ENCODE data around the gene KCNJ4. TPM values are rescaled to one million over a fixed set of nuclear protein-coding genes. Genes with fewer than 3 reads are reported as not detected.
A peak's percentile ranks its signal among the peaks of the same experiment; 100 is the strongest.
"Not testable (repeated sequence)": the region's sequence is repeated elsewhere in the genome, so short reads cannot be mapped to it uniquely, and the experiment has no call there.

Gene KCNJ4
- total RNA-seq, 1 experiment from 2014 or later, result not detected

DNA sequence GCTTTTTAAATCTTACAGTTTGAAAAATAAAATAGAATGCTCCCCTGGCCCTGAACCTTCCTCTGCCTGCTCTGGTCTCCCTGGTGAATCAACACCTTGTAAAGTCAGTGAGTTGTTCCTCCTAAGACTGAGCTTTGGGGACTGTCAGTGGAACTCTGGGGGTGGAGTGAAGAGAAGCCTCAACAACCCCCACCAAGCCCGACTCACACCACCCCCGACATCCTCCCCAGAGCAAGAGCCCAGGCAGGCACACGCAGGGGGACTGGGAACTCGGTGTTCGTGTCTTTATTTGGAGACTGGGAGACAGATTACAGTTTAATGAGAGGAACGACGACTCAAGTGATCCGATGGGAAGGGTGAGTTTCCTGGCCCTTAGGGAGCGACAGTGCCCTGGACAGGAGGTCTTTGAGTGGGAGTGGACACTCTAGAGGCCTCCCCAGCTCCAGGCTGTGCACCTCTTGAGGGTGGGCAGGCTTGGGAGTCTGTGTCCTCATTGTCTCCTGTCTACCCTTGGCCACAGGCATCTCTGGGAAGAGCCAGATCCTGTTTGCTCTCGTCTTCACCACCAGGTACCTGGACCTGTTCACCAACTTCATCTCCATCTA lies 19.1 kb upstream of the KCNJ4 start:
- DNase-seq (ENCODE audit: extremely low read depth, low read depth), result no peak

DNA sequence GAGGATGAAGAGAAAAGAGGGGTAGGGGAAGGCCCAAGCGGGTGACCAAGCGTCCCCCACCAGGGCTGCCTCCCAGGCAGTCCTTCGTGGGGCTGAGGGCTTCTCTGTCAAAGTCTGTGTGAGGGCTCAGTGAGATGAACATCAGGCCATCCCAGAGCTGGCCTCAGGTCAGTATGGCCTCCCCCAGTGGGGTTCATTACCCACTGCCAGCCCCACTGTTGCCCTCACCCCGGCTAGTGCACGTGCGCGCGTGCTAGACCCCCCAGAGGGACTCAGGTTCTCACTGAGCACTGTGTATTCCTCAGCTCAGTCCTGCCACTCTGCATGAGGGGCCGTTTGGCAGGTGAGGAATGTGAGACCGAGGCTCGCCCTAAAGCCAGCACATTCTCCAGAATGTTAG lies 16.2 kb upstream of the KCNJ4 start:
- DNase-seq (ENCODE audit: extremely low read depth, low read depth), result no peak

GRCh38 chr22:38470179-38470578 lies 15.2 kb upstream of the KCNJ4 start:
- not testable (repeated sequence) for DNase-seq (ENCODE audit: extremely low read depth, low read depth)

- DNase-seq (ENCODE audit: extremely low read depth, low read depth), result no peak
These were observed 14.3 kb upstream of the KCNJ4 start for GRCh38 chr22:38469306-38469781.

- no peak for DNase-seq (ENCODE audit: extremely low read depth, low read depth)
These were observed 13.7 kb upstream of the KCNJ4 start for GRCh38 chr22:38468443-38469305.

DNA sequence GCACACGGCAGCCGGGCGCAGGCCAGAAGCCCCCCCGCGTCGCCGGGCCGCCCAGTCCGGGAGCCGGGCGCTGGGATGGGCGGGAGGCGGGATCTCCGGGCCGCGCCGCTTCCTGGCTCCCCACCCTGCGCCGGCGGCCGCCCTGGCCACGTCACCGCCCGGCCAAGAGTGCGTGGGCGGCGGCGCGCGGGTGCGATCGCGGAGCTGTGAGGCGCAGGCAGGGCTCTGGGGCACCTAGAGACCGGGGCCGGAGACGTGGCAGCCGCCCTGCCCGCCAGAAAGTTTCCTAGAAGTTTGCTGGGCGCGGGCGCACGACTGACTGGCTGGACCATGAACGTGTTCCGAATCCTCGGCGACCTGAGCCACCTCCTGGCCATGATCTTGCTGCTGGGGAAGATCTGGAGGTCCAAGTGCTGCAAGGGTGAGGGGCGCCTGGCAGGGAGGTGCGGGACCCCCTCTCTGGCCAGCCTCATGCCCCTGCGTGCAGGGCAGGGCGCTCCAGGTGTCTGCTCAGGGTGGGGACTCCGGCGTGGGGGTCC lies 13.0 kb upstream of the KCNJ4 start, which contains the start of gene KDELR3:
TSS of gene KDELR3 (plus strand) at position 193 of the 539 bp plus-strand sequence. CDS start at position 331, 138 bp downstream.
- DNase-seq (ENCODE audit: extremely low read depth, low read depth), result peak; percentile 42

DNA sequence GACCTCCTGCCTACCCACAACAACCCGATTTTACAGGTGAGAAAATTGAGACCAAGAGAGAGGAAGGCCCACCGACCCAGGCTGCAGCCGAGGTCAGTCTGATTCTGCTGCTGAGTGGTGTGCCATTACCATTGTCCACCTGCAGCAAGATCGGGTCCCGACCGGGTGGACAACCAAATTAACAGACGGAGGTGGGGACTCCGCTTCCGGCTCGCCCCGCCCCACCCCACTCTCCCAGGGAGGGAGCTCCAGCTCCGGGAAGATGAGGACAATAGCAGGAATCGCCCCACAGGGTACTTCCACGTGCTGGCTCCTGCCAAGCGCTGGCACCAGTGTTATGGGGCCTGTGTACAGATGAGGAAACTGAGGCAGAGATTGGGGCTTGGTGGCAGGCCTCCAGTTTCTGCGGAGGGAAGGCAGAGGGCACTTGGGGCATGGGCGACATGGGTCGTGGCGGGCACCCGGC lies 12.5 kb upstream of the KCNJ4 start:
- no peak for DNase-seq (ENCODE audit: extremely low read depth, low read depth)

- no peak for DNase-seq (ENCODE audit: extremely low read depth, low read depth)
These were observed 10.9 kb upstream of the KCNJ4 start for GRCh38 chr22:38465673-38466490.

GRCh38 chr22:38464992-38465672 lies 10.1 kb upstream of the KCNJ4 start:
- no peak for DNase-seq (ENCODE audit: extremely low read depth, low read depth)

GRCh38 chr22:38462960-38463784 lies 8.2 kb upstream of the KCNJ4 start:
- DNase-seq (ENCODE audit: extremely low read depth, low read depth), result no peak

- DNase-seq (ENCODE audit: extremely low read depth, low read depth), result peak; percentile 45
These were observed 6.5 kb upstream of the KCNJ4 start for GRCh38 chr22:38461414-38462081.

- no peak for DNase-seq (ENCODE audit: extremely low read depth, low read depth)
These were observed 6.0 kb upstream of the KCNJ4 start for GRCh38 chr22:38461057-38461413.

- DNase-seq (ENCODE audit: extremely low read depth, low read depth), result no peak
These were observed 5.4 kb upstream of the KCNJ4 start for GRCh38 chr22:38460426-38460840.

DNA sequence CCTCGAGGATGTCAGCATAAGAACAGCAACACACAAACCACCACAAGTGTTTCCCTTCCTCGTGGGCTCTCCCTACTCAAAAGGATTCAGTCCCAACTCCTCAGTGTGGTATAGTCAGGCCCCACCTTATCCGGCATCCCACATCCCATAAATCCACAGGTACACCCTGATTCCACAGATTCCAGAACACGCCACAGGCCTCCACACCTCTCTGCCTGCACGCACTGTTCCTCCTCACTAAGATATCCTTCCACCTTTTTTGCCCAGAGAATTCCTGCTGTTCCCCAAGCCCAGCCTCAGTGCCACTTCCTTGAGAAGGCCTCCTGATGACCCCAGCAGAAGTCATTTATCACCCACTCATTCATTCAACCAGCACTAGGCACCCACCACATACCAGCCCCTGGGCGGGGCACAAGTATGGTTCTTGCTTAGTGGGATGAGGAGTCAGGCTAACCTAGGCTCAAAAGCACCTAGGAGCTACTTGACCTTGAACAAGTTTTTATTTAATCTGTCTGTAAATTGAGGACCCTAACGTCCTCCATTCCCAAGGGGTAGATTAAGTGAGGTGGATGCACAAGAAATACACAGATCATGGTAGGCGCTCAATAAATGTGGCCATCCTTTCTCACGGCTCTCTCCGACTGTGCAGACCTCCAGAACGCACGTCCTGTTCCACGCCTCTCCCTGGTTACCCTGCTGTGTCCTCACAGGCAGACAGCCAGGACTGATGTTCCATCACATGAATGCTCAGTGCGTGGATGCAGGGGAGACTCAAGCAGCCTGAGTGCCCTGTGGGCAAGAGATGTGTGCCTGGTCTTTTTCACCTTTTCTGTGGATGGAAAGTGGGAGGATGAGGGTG lies 2.1 kb upstream of the KCNJ4 start:
- no peak for DNase-seq (ENCODE audit: extremely low read depth, low read depth)

GRCh38 chr22:38456272-38456835 lies 1.4 kb upstream of the KCNJ4 start:
- DNase-seq (ENCODE audit: extremely low read depth, low read depth), result no peak

DNA sequence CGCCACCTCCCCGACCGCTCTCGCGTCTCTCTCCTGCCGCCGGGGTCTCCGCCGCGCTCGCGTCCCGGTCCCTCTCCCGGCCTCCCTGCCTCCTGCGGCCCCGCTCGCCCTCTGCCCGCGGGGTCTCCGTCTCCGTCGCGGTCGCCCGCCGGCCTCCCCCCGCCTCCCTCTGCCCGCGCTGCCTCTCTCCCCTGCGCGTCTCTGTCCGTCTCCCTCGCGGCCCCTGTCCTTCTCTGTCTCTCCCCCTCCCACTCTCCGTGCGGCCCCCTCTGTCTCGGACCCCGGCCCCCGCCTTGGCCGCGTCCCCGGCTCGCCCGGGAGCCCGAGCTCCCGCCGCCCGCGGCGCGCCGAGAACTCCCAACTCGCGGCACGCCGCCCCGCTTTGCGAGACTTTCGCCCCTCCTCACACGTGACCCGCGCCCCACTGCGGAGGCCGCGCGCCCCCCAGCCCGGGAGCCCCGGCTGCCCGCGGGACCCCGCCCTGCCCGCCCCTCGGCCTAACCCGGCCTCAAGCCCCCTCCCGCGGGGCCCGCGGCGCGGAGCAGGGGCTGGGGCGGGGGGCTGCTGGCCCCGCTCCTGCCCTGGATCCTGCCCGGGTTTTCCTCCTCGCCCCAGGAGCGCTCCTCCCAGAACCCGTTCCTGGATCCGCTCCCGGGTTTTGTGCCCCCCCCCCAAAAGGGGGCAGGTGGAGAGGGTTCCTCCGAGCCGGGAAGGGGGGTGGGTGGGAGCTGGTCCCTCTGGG lies 702 bp upstream of the KCNJ4 start:
- no peak for DNase-seq (ENCODE audit: extremely low read depth, low read depth)

All from NCI-H460 (cell line).